ENCODE results near the gene CD300LG. TPM values are rescaled to one million over a fixed set of nuclear protein-coding genes. Genes with fewer than 3 reads are reported as not detected.

The CD300LG gene
- total and polyA plus RNA-seq, 2 experiments from 2014 or later: not detected

DNA sequence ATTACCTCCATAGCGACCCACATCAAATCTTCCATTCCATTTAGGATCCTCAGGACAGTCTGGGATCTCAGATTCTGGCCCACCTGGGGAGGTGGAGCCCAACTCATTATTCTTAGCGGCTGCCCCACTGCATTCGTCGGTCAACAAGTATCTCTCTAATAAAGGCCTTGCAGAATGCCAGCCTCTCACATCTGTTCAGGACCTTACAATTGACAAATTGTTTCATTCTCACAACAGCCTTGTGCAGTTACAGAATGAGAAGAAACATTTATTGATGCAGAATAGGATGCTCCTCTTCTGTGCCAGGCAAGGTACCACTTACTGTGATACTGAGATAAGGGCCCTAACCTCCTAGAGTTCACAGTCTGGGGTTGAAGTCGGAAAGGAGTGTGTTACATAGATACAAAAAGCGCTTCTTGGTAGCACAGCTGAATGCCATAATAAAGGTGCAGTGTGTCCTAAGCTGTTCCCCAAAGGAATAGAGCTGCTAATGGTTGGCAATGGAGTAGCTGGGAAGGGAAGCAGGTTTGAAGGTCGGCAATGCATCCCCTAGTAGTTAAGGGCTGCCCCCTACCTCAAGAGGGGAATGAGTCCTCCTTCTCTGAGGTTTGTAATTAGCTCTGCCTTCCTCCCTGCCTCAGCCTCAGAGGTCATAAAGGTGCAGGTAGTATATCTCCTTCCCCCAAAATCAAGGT lies 62.7 kb downstream of the CD300LG start (continued):
- TF ChIP-seq CTCF (conservative IDR thresholded peaks at IDR 0.05; ENCODE audit: low read depth in 2 of 2) (no peak), ETS1 (IDR thresholded peaks at IDR 0.05) (no peak), EZH2phosphoT487 (IDR thresholded peaks at IDR 0.05; ENCODE audit: unreplicated experiment) (no peak), NANOG (IDR thresholded peaks at IDR 0.05; ENCODE audit: borderline replicate concordance) (no peak), ZNF114 (CRISPR knock-in tag; IDR thresholded peaks at IDR 0.05) (no peak), JUNB (IDR thresholded peaks at IDR 0.05; ENCODE audit: unreplicated experiment) (no peak), ZNF331 (CRISPR knock-in tag; IDR thresholded peaks at IDR 0.05; ENCODE audit: low read depth) (no peak)

- Mint-ChIP-seq H3K4me1 (peaks cover 12% of the 10 kb centered on the region), H3K36me3 (ENCODE audit: low read depth) (peaks cover 6% of the 10 kb centered on the region; the same call in 1 of the 3 replicates), H3K27me3 (ENCODE audit: insufficient read depth, low read depth, poor library complexity) (peaks cover 17% of the 10 kb centered on the region), H3K9me3 (peaks cover 6% of the 10 kb centered on the region; the same call in 2 of the 3 replicates), H3K4me3 (no peak overlapping the region), H3K27ac (no peak overlapping the region)
- no peak overlapping the region for H3K4me2 ChIP-seq
- no peak overlapping the region for H2AFZ ChIP-seq
- no peaks in the 10 kb centered on the region for H3F3A ChIP-seq (replicated peaks; ENCODE audit: low read depth)
- ATAC-seq (no peak), DNase-seq (ENCODE audit: low spot score) (no peak)
- TF ChIP-seq EZH2 (IDR thresholded peaks at IDR 0.05; ENCODE audit: low read depth, unreplicated experiment) (no peak), ZNF114 (CRISPR knock-in tag; IDR thresholded peaks at IDR 0.05) (no peak), NANOG (IDR thresholded peaks at IDR 0.05; ENCODE audit: borderline replicate concordance) (no peak), CTCF (conservative IDR thresholded peaks at IDR 0.05; ENCODE audit: low read depth in 2 of 2) (no peak), ZNF331 (CRISPR knock-in tag; IDR thresholded peaks at IDR 0.05; ENCODE audit: low read depth) (no peak), ETS1 (IDR thresholded peaks at IDR 0.05) (no peak), JUNB (IDR thresholded peaks at IDR 0.05; ENCODE audit: unreplicated experiment) (no peak), POLR2AphosphoS5 (IDR thresholded peaks at IDR 0.05; ENCODE audit: low read depth) (no peak), CREB1 (CRISPR knock-in tag; IDR thresholded peaks at IDR 0.05; ENCODE audit: low read depth) (no peak), EZH2phosphoT487 (IDR thresholded peaks at IDR 0.05; ENCODE audit: unreplicated experiment) (no peak)
- H3K36me3 ChIP-seq (ENCODE audit: insufficient read depth): no peaks in the 10 kb centered on the region
- no peaks in the 10 kb centered on the region for H3K9me2 ChIP-seq (ENCODE audit: insufficient read depth)
- no peaks in the 10 kb centered on the region; the same call in 1 of the 2 replicates for H4K20me1 ChIP-seq (replicated peaks; ENCODE audit: insufficient read depth)
- no peaks in the 10 kb centered on the region for H3K79me2 ChIP-seq (replicated peaks; ENCODE audit: insufficient read depth)
- peaks cover 7% of the 10 kb centered on the region for H3K4me1 ChIP-seq (ENCODE audit: insufficient read depth)
- no peak overlapping the region for H3K27ac ChIP-seq (ENCODE audit: low read depth)
- peaks cover 32% of the 10 kb centered on the region for H3K27me3 ChIP-seq (ENCODE audit: insufficient read depth)
- no peak overlapping the region for H3K4me3 ChIP-seq
These were observed 64.9 kb downstream of the CD300LG start for GRCh38 chr17:43911904-43912303.

Data from GM23338 (cell line).